ENCODE measurements around the gene PEPD. TPM values are rescaled to one million over a fixed set of nuclear protein-coding genes. Genes with fewer than 3 reads are reported as not detected.

The PEPD gene
- polyA plus RNA-seq, 3 donors: 61.5 to 218 (median 171) TPM

DNA sequence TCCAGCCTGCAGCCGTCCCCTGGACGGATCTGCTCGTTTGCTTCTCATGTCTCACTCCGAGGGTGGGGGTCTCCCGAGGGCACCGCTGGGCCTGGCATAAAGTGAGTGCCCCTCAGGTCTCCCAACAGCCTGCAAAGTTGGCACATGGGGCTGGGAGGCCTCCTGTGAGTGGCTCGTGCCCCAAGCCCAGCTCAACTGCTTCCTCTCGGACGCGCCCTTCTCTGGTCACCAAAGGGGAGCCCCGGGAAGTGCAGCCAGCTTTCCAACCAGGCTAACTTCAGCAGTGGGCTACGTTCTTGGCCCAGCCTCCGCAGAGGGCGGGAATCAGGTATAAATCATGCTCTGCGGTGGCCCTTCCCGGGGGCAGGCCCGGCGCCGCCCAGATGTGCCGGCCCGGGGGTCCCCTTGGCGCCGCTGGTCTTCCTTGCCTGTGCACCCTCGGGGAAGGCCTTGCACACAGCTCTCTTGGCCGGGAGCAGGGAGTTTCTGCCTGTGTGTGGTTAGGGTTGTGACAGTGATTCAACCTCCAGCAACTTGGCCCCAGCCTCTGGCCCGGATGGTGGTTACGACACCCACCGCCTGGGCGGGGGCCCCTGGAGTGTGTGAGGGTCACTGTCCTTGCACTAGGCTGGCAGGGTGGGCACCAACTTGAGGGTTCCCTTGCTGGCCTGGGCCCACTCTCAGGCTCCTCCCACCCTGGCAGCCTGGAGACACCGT lies 127.4 kb downstream of the PEPD start:
- TF ChIP-seq, protein P1, sequence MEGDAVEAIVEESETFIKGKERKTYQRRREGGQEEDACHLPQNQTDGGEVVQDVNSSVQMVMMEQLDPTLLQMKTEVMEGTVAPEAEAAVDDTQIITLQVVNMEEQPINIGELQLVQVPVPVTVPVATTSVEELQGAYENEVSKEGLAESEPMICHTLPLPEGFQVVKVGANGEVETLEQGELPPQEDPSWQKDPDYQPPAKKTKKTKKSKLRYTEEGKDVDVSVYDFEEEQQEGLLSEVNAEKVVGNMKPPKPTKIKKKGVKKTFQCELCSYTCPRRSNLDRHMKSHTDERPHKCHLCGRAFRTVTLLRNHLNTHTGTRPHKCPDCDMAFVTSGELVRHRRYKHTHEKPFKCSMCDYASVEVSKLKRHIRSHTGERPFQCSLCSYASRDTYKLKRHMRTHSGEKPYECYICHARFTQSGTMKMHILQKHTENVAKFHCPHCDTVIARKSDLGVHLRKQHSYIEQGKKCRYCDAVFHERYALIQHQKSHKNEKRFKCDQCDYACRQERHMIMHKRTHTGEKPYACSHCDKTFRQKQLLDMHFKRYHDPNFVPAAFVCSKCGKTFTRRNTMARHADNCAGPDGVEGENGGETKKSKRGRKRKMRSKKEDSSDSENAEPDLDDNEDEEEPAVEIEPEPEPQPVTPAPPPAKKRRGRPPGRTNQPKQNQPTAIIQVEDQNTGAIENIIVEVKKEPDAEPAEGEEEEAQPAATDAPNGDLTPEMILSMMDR (IDR thresholded peaks at IDR 0.05): no peak
- Histone ChIP-seq H3K4me1 (ENCODE audit: control insufficient read depth in 1 of 2, insufficient read depth in 2 of 2, low read length in 2 of 2) (peaks cover 69 to 71% of the 10 kb centered on the region in 2 donors), H3K9ac (ENCODE audit: insufficient read depth, low read length, poor library complexity, severe bottlenecking) (peak overlapping the region; percentile 65), H3K4me3 (replicated peaks in 1 of 3; ENCODE audit: low read depth in 2 of 3, low read length in 3 of 3) (peak overlapping the region in 2 of 3 experiments; percentile 13 to 69), H3K4me2 (replicated peaks; ENCODE audit: extremely low read depth, low read length, poor library complexity, severe bottlenecking) (peak overlapping the region; percentile 83), H3K36me3 (replicated peaks in 1 of 2; ENCODE audit: control insufficient read depth in 1 of 2, insufficient read depth in 2 of 2, low read length in 2 of 2) (no peaks in the 10 kb centered on the region), H2AFZ (ENCODE audit: insufficient read depth, low read depth, low read length, poor library complexity, severe bottlenecking) (peak overlapping the region; percentile 79), H3K27ac (ENCODE audit: low read depth in 1 of 2, low read length in 2 of 2) (peak overlapping the region; percentile 74 to 90), H3K9me3 (replicated peaks in 1 of 2; ENCODE audit: control insufficient read depth in 1 of 2, insufficient read depth in 1 of 2, low read length in 2 of 2) (no peaks in the 10 kb centered on the region), H3K27me3 (ENCODE audit: control insufficient read depth in 2 of 2, insufficient read depth in 2 of 2, low read length in 2 of 2) (no peaks in the 10 kb centered on the region), H3K79me2 (ENCODE audit: insufficient read depth, low read length) (peaks cover 51% of the 10 kb centered on the region), H4K20me1 (ENCODE audit: insufficient read depth, low read length) (no peaks in the 10 kb centered on the region)
- peaks cover 4% of the 10 kb centered on the region in 2 donors for H3K36me3 Mint-ChIP-seq
- intact Hi-C loops (cut with micrococcal nuclease): no loop called here
- H3K9me3 Mint-ChIP-seq: no peaks in the 10 kb centered on the region
- 4% methylated on average over 25 of the region's 30 CpGs for WGBS (ENCODE audit: insufficient coverage)
- peak; percentile 64 to 80 (median 70) for DNase-seq
- H3K4me3 Mint-ChIP-seq: peak overlapping the region; percentile 74 to 88
- no peaks in the 10 kb centered on the region for H3K27me3 Mint-ChIP-seq (ENCODE audit: low read depth in 3 of 3)
- peaks cover 66% of the 10 kb centered on the region for H3K4me1 Mint-ChIP-seq
- H3K27ac Mint-ChIP-seq: peak overlapping the region; percentile 85 to 98 (median 93)

DNA sequence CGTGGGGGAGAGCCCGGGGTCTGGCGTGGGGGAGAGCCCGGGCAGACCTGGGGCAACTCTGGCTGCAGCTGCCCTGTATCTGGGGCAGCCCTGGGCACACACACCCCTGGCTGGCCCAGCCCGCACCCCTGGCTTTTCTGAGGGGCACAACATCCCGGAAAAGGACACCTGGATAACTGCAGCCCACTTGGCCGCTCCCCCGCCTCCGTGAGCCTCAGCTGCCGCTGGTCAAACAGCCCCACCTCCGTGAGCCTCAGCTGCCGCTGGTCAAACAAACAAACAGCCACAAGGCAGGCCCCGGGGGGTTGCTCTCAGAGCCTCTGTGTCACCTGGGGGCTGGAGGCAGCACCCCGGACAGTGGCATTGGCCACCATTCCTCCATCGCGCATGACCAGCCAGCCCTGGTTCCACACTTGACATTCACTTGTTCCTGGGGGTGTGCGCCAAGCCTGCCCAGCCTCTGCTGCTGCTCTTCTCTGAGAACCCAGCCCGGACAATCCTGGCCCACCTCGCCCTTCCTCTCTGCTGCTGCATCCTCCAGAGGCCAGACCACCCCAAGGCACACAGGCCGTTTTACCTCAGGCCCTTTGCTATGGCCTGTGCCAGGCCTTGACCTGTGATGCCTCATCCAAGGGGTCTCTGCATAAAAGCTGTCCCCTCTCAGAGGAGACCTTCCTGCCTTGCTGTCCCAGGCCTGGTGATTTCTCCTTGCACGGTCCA lies 128.1 kb downstream of the PEPD start:
- Histone ChIP-seq H3K27me3 (ENCODE audit: control insufficient read depth in 2 of 2, insufficient read depth in 2 of 2, low read length in 2 of 2) (no peaks in the 10 kb centered on the region), H3K4me3 (replicated peaks in 1 of 3; ENCODE audit: low read depth in 2 of 3, low read length in 3 of 3) (peak overlapping the region in 2 of 3 experiments; percentile 13 to 69), H3K27ac (ENCODE audit: low read depth in 1 of 2, low read length in 2 of 2) (peak overlapping the region; percentile 74 to 90), H3K4me1 (ENCODE audit: control insufficient read depth in 1 of 2, insufficient read depth in 2 of 2, low read length in 2 of 2) (peaks cover 74 to 78% of the 10 kb centered on the region in 2 donors), H3K9ac (ENCODE audit: insufficient read depth, low read length, poor library complexity, severe bottlenecking) (peak overlapping the region; percentile 65), H4K20me1 (ENCODE audit: insufficient read depth, low read length) (no peaks in the 10 kb centered on the region), H3K9me3 (replicated peaks in 1 of 2; ENCODE audit: control insufficient read depth in 1 of 2, insufficient read depth in 1 of 2, low read length in 2 of 2) (no peaks in the 10 kb centered on the region), H3K79me2 (ENCODE audit: insufficient read depth, low read length) (peaks cover 58% of the 10 kb centered on the region), H2AFZ (ENCODE audit: insufficient read depth, low read depth, low read length, poor library complexity, severe bottlenecking) (no peak overlapping the region), H3K36me3 (replicated peaks in 1 of 2; ENCODE audit: control insufficient read depth in 1 of 2, insufficient read depth in 2 of 2, low read length in 2 of 2) (no peaks in the 10 kb centered on the region), H3K4me2 (replicated peaks; ENCODE audit: extremely low read depth, low read length, poor library complexity, severe bottlenecking) (peak overlapping the region; percentile 83)
- DNase-seq: no peak
- H3K4me1 Mint-ChIP-seq: peaks cover 70% of the 10 kb centered on the region
- peak overlapping the region; percentile 74 to 88 for H3K4me3 Mint-ChIP-seq
- H3K27ac Mint-ChIP-seq: peak overlapping the region; percentile 85 to 98 (median 93)
- H3K27me3 Mint-ChIP-seq (ENCODE audit: low read depth in 3 of 3): no peaks in the 10 kb centered on the region
- H3K9me3 Mint-ChIP-seq: no peaks in the 10 kb centered on the region
- WGBS (ENCODE audit: insufficient coverage): 83% methylated on average over 21 of the region's 21 CpGs
- intact Hi-C loops (cut with micrococcal nuclease): no loop called here
- H3K36me3 Mint-ChIP-seq: peaks cover 3 to 4% of the 10 kb centered on the region in 2 donors
- TF ChIP-seq, protein P1 (IDR thresholded peaks at IDR 0.05): no peak
